ENCODE measurements around the gene BLOC1S3.

GRCh38 chr19:45130888-45131615 is 47.5 kb upstream of the BLOC1S3 start:
- TF ChIP-seq POLR2AphosphoS5 (IDR thresholded peaks at IDR 0.05; ENCODE audit: low read depth, low read length) = no peak
- no peak for TF ChIP-seq SIN3A (IDR thresholded peaks at IDR 0.05; ENCODE audit: borderline replicate concordance, insufficient read depth, low read length)
- no peak for TF ChIP-seq REST (IDR thresholded peaks at IDR 0.05; ENCODE audit: insufficient read depth in 1 of 2, low read depth in 2 of 2, low read length in 2 of 2)
- no peak for TF ChIP-seq TAF1 (IDR thresholded peaks at IDR 0.05; ENCODE audit: borderline replicate concordance, insufficient read depth, low read length)
